ENCODE data around the gene CAPN6.

The CAPN6 gene

DNA sequence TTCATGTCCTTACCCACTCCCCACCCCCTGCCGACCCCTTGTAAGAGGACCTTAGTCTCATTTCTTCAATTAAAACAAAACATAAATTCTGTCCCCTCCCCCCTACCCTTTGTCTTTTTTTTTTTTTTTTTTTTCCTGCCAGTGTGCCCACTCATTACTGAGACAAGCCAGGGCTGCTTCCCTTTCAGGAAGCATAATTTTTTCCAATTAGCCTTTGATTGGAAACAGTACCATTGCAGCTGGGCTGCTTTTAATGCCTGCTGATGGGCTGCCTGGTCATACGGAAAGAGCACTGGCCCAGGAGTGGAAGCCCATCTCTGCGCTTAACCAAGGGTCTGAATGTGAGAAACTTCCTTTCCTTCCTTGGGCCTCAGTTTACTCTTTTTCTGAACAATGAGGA, 18.6 kb upstream of the CAPN6 start:
- POLR2A ChIA-PET: no interaction called here
- CTCF ChIA-PET: no interaction called here
- no peak overlapping the region for H3K4me3 ChIP-seq (ENCODE audit: low read depth, low read length)
- DNase-seq (ENCODE audit: low read depth, low spot score): no peak
- TF ChIP-seq, protein P1, sequence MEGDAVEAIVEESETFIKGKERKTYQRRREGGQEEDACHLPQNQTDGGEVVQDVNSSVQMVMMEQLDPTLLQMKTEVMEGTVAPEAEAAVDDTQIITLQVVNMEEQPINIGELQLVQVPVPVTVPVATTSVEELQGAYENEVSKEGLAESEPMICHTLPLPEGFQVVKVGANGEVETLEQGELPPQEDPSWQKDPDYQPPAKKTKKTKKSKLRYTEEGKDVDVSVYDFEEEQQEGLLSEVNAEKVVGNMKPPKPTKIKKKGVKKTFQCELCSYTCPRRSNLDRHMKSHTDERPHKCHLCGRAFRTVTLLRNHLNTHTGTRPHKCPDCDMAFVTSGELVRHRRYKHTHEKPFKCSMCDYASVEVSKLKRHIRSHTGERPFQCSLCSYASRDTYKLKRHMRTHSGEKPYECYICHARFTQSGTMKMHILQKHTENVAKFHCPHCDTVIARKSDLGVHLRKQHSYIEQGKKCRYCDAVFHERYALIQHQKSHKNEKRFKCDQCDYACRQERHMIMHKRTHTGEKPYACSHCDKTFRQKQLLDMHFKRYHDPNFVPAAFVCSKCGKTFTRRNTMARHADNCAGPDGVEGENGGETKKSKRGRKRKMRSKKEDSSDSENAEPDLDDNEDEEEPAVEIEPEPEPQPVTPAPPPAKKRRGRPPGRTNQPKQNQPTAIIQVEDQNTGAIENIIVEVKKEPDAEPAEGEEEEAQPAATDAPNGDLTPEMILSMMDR (IDR thresholded peaks at IDR 0.05; ENCODE audit: insufficient read depth, low read length, missing control alignments): no peak

DNA sequence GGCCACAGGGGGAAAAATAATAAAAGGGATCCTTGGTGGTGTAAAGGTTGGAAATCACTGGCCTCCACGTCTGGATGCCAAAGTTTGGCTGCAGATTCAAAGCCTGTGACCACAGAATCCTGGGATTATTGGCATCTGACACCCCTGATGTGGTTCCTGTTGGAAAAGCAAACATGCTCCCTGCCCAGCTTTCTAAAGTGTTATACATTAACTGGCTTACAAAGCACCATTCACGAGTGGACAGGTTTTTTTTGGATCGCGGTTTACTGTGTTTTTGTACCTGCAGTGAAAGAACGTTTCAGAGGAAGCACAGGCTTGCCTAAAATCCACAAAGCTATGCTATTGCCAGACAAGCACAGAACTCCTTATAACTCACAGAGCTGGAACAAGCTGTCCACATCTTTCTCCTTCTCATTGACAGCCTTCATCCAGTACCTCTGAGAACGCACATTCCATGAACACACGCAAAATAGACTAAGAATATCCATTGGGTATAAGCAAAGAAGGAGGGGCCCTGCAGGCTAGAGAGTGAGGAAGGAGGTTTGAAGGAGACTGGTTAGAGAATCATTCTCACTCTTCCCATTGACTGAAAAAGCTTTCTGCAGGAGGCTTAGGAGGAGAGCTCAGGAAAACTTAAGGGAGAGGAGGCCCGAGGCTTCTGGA, 14.5 kb upstream of the CAPN6 start:
- TF ChIP-seq, protein P1 (IDR thresholded peaks at IDR 0.05; ENCODE audit: insufficient read depth, low read length, missing control alignments): no peak
- DNase-seq (ENCODE audit: low read depth, low spot score): no peak
- ChIA-PET POLR2A (no interaction called here), CTCF (no interaction called here)
- H3K4me3 ChIP-seq (ENCODE audit: low read depth, low read length): no peak overlapping the region

DNA sequence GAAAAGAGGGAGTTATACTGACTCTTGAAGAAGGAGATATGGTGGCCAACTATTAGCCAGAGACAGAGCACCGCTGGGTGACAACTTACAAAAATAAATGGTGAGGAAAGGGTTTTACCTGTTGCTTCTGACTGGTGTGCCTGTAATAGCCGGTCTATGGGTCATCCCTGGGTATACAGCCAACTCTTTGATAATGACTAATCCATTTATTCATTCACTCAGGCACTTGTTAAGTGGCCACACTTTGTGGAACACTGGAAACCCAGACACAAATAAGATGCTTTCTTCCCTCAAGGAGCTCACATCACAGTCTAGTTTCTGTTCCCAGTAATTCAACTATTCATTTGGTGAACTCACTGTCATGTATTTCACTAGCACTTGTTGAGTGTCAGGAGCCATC, 13.2 kb upstream of the CAPN6 start:
- CTCF ChIA-PET: no interaction called here
- TF ChIP-seq, protein P1 (IDR thresholded peaks at IDR 0.05; ENCODE audit: insufficient read depth, low read length, missing control alignments): no peak
- POLR2A ChIA-PET: no interaction called here

DNA sequence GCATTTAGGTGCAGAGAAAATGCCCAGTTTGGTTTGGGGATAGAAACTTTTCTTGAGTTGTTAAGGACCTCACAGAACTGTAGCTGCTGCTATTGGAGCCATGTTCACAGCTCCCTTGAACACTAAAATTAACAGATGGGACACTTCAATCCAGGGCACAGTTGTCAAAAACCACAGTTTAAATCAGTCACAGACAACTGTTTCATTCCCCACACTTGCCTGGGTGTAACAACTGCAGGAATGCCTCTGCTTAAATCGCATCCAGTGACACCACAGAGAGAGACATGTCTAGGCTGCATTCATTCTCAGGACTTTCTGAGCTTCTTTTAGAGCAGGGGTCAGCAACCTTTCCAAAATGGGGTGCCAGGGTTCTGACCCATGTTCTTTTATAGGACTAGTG, 12.7 kb upstream of the CAPN6 start:
- ChIA-PET POLR2A (no interaction called here), CTCF (no interaction called here)
- no peak for DNase-seq (ENCODE audit: low read depth, low spot score)
- no peak overlapping the region for H3K4me3 ChIP-seq (ENCODE audit: low read depth, low read length)
- TF ChIP-seq, protein P1 (IDR thresholded peaks at IDR 0.05; ENCODE audit: insufficient read depth, low read length, missing control alignments): no peak

More for the DNA sequence above, 13.2 kb upstream of the CAPN6 start:
- no peak for DNase-seq (ENCODE audit: low read depth, low spot score)
- no peak overlapping the region for H3K4me3 ChIP-seq (ENCODE audit: low read depth, low read length)

DNA sequence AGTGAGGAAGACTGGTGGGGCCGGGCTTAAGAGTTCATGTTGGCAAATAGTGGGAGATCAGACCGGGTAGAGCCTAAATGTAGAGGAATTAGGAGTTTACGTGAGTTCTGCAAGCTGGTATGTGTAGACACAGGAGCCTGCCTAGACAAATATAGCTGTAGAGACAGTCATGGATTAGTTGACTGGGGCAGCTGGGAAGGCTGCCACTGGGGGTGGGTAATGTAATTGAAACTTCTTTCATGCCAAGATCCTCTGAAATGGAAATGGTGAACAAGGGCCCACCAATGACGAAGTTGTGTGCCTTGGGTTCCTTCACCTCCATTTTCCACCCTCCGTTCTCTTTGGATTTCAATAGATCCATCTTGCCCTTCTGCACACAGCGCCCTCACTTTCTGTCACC, 11.9 kb upstream of the CAPN6 start:
- DNase-seq (ENCODE audit: low read depth, low spot score): no peak
- TF ChIP-seq, protein P1 (IDR thresholded peaks at IDR 0.05; ENCODE audit: insufficient read depth, low read length, missing control alignments): no peak
- ChIA-PET CTCF (no interaction called here), POLR2A (no interaction called here)
- no peak overlapping the region for H3K4me3 ChIP-seq (ENCODE audit: low read depth, low read length)

DNA sequence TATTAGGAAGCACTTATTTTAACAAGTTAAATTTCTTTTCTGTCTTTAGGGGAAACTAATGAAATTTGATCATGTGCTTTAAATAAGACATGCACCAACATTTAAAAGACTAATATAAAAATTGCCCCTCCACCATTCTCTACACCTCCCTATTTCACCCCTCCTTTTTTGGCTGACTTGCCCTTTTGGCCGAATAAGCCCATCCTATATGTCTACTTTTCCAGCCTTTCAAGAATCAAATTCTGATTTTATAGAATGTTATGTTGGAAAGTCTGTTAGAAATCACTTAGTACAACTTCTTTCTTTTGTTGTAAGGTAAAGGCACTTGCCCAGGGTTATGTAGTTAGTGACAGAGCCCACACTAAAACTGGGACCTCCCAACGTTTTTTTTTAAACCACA, 1.8 kb downstream of the CAPN6 start:
- no peak overlapping the region for H3K4me3 ChIP-seq (ENCODE audit: low read depth, low read length)
- CTCF ChIA-PET: no interaction called here
- POLR2A ChIA-PET: no interaction called here
- DNase-seq (ENCODE audit: low read depth, low spot score): no peak
- TF ChIP-seq, protein P1 (IDR thresholded peaks at IDR 0.05; ENCODE audit: insufficient read depth, low read length, missing control alignments): no peak
